Transverse colon (tissue), 4 donors: ENCODE measurements around the gene CNTNAP2.

ENCODE experiments used
- POLR2AphosphoS5 ChIP-seq, 3 donors: sonication (generic); formaldehyde crosslinking; IDR thresholded peaks; one replicate each; pipeline ENCODE4 v1.6.1; 2016; ENCODE audit warnings: antibody characterized with exemption in 3 of 3
- TF ChIP-seq, protein P1 (sequence below), 5 experiments: fragments of 200-600 bp in 3 of 5; fragments of 450-650 bp in 2 of 5; sonication (generic) in 3 of 5; IDR thresholded peaks; 1 replicate in 2 of 5; 2 replicates in 3 of 5; pipeline ENCODE4 v1.5.1; 2016 to 2017; ENCODE audit warnings: antibody characterized with exemption in 5 of 5, inconsistent platforms in 3 of 5, mild to moderate bottlenecking in 2 of 5, moderate library complexity in 1 of 5

DNA sequence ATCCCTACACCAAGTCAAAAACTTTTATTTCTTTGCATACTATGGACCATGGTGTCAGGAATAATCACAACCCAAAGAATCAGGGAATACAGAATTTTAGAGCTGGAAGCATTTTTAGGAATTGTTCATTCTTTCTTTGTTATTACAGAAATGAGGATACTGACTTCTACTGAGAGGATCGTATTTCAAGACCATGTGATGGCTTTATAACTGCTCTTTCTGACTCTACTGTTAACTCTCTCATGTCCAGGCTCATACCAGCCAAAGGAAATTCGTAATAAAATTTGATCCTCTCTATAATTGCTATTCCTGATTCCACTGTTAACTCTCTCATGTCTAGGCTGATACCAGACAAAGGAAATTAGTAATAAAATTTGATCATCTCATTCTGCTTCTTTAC is 1423.1 kb downstream of the CNTNAP2 start:
- TF ChIP-seq, protein P1, sequence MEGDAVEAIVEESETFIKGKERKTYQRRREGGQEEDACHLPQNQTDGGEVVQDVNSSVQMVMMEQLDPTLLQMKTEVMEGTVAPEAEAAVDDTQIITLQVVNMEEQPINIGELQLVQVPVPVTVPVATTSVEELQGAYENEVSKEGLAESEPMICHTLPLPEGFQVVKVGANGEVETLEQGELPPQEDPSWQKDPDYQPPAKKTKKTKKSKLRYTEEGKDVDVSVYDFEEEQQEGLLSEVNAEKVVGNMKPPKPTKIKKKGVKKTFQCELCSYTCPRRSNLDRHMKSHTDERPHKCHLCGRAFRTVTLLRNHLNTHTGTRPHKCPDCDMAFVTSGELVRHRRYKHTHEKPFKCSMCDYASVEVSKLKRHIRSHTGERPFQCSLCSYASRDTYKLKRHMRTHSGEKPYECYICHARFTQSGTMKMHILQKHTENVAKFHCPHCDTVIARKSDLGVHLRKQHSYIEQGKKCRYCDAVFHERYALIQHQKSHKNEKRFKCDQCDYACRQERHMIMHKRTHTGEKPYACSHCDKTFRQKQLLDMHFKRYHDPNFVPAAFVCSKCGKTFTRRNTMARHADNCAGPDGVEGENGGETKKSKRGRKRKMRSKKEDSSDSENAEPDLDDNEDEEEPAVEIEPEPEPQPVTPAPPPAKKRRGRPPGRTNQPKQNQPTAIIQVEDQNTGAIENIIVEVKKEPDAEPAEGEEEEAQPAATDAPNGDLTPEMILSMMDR (IDR thresholded peaks at IDR 0.05), result no peak
- no peak for TF ChIP-seq POLR2AphosphoS5 (IDR thresholded peaks at IDR 0.05)
